OCI-LY1 (cell line): ENCODE data around the gene MLPH.

Experiments
- H2AFZ ChIP-seq: fragments of 200-600 bp; sonication (generic), shearing (Covaris generic); 2 replicates; pipeline ENCODE4 v1.6.0; 2014; ENCODE audit warnings: antibody characterized with exemption, mild to moderate bottlenecking, low read length
- H3F3A ChIP-seq: fragments of 200-600 bp; sonication (generic), shearing (Covaris generic); 2 replicates; pipeline ENCODE4 v1.6.0; 2014; ENCODE audit warnings: mild to moderate bottlenecking, antibody characterized with exemption, low read length, moderate library complexity; ENCODE audit not compliant: insufficient read depth
- H3K27ac ChIP-seq: fragments of 200-600 bp; sonication (generic); 2 replicates; pipeline ENCODE4 v1.5.1; 2014; ENCODE audit warnings: low read length, mixed run types, mild to moderate bottlenecking, low read depth; ENCODE audit not compliant: poor library complexity, severe bottlenecking
- H3K27me3 ChIP-seq: fragments of 200-600 bp; sonication (generic); 2 replicates; pipeline ENCODE4 v1.6.0; 2014; ENCODE audit warnings: antibody characterized with exemption, mild to moderate bottlenecking, low read length, moderate library complexity; ENCODE audit not compliant: insufficient read depth
- H3K36me3 ChIP-seq: fragments of 200-600 bp; sonication (generic); 2 replicates; pipeline ENCODE4 v1.6.1; 2014; ENCODE audit warnings: mild to moderate bottlenecking, antibody characterized with exemption, low read length, moderate library complexity, mixed read lengths; ENCODE audit not compliant: insufficient read depth
- H3K4me1 ChIP-seq: fragments of 200-600 bp; sonication (generic); 2 replicates; pipeline ENCODE4 v1.5.1; 2014; ENCODE audit warnings: mild to moderate bottlenecking, low read length, moderate library complexity; ENCODE audit not compliant: insufficient read depth, severe bottlenecking
- H3K4me2 ChIP-seq: fragments of 200-600 bp; sonication (generic), shearing (Covaris generic); 2 replicates; pipeline ENCODE4 v1.6.1; 2014; ENCODE audit warnings: low read length
- H3K4me3 ChIP-seq: fragments of 200-600 bp; sonication (generic); 2 replicates; pipeline ENCODE4 v1.5.1; 2014; ENCODE audit warnings: low read length, low read depth, mild to moderate bottlenecking, mixed read lengths; ENCODE audit not compliant: poor library complexity, severe bottlenecking
- H3K79me2 ChIP-seq: fragments of 200-600 bp; shearing (Covaris generic); 2 replicates; pipeline ENCODE4 v1.6.1; 2016; ENCODE audit warnings: mixed run types, low read length, mixed read lengths; ENCODE audit not compliant: insufficient read depth
- H3K9ac ChIP-seq: fragments of 200-600 bp; sonication (generic), shearing (Covaris generic); 2 replicates; pipeline ENCODE4 v1.6.1; 2014; ENCODE audit warnings: mild to moderate bottlenecking, low read length, mixed read lengths
- H3K9me2 ChIP-seq: fragments of 200-600 bp; sonication (generic), shearing (Covaris generic); 2 replicates; pipeline ENCODE4 v1.6.1; 2014; ENCODE audit warnings: low read depth, mild to moderate bottlenecking, low read length, mixed read lengths
- H3K9me3 ChIP-seq: fragments of 200-600 bp; shearing (Covaris generic); 2 replicates; pipeline ENCODE4 v1.6.1; 2014; ENCODE audit warnings: low read length, mixed read lengths
- H4K20me1 ChIP-seq: fragments of 200-600 bp; sonication (generic), shearing (Covaris generic); 2 replicates; pipeline ENCODE4 v1.6.0; 2016; ENCODE audit warnings: mild to moderate bottlenecking, low read length; ENCODE audit not compliant: insufficient read depth
- CTCF ChIP-seq: fragments of 200-600 bp; sonication (generic), shearing (Covaris generic); IDR thresholded peaks from 2 replicates; pipeline ENCODE4 v1.5.1; 2017; ENCODE audit warnings: mild to moderate bottlenecking, antibody characterized with exemption, low read length, moderate library complexity, mixed read lengths
- EZH2 ChIP-seq: fragments of 200-600 bp; sonication (generic), shearing (Covaris generic); IDR thresholded peaks from 2 replicates; pipeline ENCODE4 v1.8.0; 2017; ENCODE audit warnings: borderline replicate concordance, mixed run types, mild to moderate bottlenecking, antibody characterized with exemption, low read length, moderate library complexity, mixed read lengths

MLPH gene

GRCh38 chr2:237527233-237527632, 40.2 kb downstream of the MLPH start:
- H3K4me2 ChIP-seq: no peak overlapping the region
- no peaks in the 10 kb centered on the region; the same call in 1 of the 2 replicates for H3K27me3 ChIP-seq
- no peaks in the 10 kb centered on the region for H3K9me2 ChIP-seq
- H3K79me2 ChIP-seq: no peaks in the 10 kb centered on the region
- H3F3A ChIP-seq: no peaks in the 10 kb centered on the region
- no peaks in the 10 kb centered on the region for H3K4me1 ChIP-seq
- H3K9me3 ChIP-seq: no peaks in the 10 kb centered on the region
- H3K36me3 ChIP-seq: no peaks in the 10 kb centered on the region
- TF ChIP-seq CTCF (no peak), EZH2 (no peak)
- H4K20me1 ChIP-seq: no peaks in the 10 kb centered on the region
- H2AFZ ChIP-seq: no peak overlapping the region
- no peak overlapping the region for H3K27ac ChIP-seq
- H3K4me3 ChIP-seq: no peak overlapping the region
- H3K9ac ChIP-seq: no peak overlapping the region

- Histone ChIP-seq H2AFZ (no peak overlapping the region), H3K36me3 (no peaks in the 10 kb centered on the region), H3K4me3 (no peak overlapping the region), H3K4me2 (no peak overlapping the region), H3F3A (no peaks in the 10 kb centered on the region), H3K79me2 (no peaks in the 10 kb centered on the region), H3K9ac (no peak overlapping the region), H3K27ac (no peak overlapping the region), H4K20me1 (no peaks in the 10 kb centered on the region), H3K9me2 (no peaks in the 10 kb centered on the region), H3K4me1 (no peaks in the 10 kb centered on the region), H3K9me3 (no peaks in the 10 kb centered on the region), H3K27me3 (peaks cover 1% of the 10 kb centered on the region; the same call in 1 of the 2 replicates)
- TF ChIP-seq CTCF: no peak
- no peak for TF ChIP-seq EZH2
Measured at GRCh38 chr2:237527766-237528165, 40.7 kb downstream of the MLPH start.

- Histone ChIP-seq H3K27ac (no peak overlapping the region), H3K9me2 (no peaks in the 10 kb centered on the region), H3K27me3 (peaks cover 5% of the 10 kb centered on the region; the same call in 1 of the 2 replicates), H3F3A (no peaks in the 10 kb centered on the region), H3K9ac (no peak overlapping the region), H3K4me3 (no peak overlapping the region), H3K36me3 (no peaks in the 10 kb centered on the region), H3K4me1 (no peaks in the 10 kb centered on the region), H3K79me2 (no peaks in the 10 kb centered on the region), H2AFZ (no peak overlapping the region), H4K20me1 (no peaks in the 10 kb centered on the region), H3K9me3 (no peaks in the 10 kb centered on the region), H3K4me2 (no peak overlapping the region)
- no peak for TF ChIP-seq CTCF
- TF ChIP-seq EZH2: no peak
Measured at GRCh38 chr2:237529452-237530402, 42.7 kb downstream of the MLPH start.
